ENCODE results near the gene AK3. TPM values are rescaled to one million over a fixed set of nuclear protein-coding genes. Genes with fewer than 3 reads are reported as not detected.

The AK3 gene
- total RNA-seq, 4 donors from 2014 or later, result 89.6 to 184 (median 109) TPM

DNA sequence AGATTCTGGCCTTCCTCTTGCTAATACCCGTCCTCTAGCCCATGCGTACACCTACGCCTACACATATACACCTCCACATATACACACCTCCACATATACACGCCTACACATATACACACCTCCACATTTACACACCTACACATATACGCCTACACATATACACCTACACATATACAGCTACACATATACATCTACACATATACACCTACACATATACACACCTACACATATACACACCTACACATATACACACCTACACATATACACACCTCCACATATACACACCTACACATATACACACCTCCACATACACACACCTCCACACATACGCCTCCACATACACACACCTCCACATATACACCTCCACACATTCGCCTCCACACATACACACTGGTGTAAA is 27.2 kb downstream of the AK3 start:
- TF ChIP-seq, protein P1, sequence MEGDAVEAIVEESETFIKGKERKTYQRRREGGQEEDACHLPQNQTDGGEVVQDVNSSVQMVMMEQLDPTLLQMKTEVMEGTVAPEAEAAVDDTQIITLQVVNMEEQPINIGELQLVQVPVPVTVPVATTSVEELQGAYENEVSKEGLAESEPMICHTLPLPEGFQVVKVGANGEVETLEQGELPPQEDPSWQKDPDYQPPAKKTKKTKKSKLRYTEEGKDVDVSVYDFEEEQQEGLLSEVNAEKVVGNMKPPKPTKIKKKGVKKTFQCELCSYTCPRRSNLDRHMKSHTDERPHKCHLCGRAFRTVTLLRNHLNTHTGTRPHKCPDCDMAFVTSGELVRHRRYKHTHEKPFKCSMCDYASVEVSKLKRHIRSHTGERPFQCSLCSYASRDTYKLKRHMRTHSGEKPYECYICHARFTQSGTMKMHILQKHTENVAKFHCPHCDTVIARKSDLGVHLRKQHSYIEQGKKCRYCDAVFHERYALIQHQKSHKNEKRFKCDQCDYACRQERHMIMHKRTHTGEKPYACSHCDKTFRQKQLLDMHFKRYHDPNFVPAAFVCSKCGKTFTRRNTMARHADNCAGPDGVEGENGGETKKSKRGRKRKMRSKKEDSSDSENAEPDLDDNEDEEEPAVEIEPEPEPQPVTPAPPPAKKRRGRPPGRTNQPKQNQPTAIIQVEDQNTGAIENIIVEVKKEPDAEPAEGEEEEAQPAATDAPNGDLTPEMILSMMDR (IDR thresholded peaks at IDR 0.05; ENCODE audit: low read depth), result no peak

DNA sequence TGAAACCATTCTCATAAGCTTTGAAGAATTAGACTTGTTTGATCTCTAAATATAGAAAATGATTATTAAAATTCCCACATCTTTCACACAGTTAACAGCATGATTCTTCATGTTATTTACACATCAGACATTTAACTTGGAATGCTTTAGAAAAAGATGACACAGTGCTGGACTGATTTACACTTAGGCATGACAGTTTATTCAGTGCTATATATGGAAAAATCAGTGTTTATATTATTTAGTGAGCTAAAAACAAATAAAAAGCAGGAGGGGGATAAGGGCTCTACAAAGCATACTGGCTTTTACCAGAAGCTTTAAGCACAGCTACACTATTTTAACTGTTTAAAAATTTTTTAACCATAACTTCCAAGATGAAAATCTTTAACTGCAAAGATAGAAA is 31.6 kb downstream of the AK3 start:
- TF ChIP-seq, protein P1 (IDR thresholded peaks at IDR 0.05; ENCODE audit: low read depth), result no peak

DNA sequence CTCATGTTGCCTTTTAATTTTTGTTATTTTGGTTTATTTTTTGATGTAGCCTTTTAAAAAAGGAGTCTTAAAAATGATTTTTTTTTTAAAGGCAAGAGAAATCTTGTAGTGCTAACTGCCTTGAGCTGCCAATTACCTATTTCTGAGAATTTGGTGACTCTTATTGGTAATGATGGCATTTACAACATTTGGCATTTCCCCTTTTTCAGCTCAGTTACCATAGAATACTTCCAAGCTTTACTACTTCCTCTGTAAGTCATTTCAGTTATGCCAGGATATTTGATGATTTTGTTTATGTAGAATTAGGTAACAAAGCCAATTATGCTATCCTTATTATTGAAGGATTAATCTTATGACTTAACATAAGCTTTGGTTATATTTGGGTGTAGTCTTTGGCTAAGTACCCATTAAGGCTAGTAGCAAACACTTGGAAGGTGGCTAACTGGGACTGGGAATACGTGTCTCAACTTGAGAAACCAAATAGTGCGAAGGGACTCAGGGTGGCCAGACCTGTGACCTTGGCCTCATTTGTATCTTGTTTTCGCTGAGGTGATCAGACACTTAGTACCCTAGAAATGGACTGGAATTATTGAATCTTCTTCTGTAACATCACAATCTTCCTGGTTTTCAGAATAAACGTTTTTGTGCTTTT is 33.9 kb downstream of the AK3 start:
- TF ChIP-seq, protein P1 (IDR thresholded peaks at IDR 0.05; ENCODE audit: low read depth), result no peak

DNA sequence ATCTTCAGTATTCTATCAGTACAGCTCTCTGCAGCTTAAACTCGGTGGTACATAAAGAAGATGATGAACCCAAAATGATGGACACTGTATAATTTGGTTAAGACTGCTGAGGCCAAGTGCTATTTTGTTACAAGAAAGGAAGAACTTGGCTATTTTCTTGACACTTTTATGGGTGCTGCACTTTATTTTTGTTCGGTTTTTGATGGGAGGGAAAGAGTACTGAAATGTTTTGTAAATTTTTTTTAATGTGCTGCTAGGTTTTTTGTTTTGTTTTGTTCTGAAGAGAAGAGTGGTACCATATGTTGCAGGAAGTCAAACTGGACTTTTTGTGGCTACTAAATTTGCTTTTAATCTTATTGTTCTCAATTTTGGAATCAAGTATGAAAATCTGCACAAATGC is 35.0 kb downstream of the AK3 start:
- TF ChIP-seq, protein P1 (IDR thresholded peaks at IDR 0.05; ENCODE audit: low read depth), result no peak

DNA sequence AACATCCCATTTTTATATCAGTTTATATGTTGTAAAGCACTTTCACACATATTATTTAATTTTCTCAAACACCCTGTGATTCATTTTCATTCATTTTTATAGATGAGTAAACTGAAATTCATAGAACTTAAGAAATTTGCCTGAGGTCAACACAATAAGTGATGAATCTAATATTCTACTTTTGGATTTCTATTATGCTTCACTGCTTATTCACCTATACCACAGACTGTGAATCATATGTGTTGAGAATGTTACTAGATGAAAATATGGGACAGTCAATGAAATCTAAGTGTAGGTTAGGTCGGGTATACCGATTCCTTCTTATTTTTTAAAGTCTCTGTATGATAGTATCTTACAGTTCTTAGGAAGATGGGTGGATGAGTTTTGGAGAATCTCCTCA is 36.9 kb downstream of the AK3 start:
- TF ChIP-seq, protein P1 (IDR thresholded peaks at IDR 0.05; ENCODE audit: low read depth), result no peak

DNA sequence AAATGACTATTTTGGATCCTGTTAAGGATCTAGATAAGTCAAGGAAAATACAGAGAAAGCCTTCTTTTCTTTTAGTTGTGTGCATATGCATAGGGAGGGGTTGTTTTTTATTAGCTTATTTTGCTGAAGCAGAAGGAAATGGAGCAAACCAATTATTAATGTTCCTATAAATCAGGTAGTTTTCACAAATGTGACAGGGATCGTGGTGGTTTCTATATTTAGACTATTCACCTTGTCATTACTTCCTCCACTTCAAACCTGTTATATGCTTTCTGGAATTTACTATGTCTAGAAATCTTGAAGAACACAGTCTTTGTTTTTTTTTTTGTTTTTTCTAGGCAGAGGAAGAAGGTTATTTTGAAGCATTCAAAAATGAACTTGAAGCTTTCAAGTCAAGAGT is 39.5 kb downstream of the AK3 start:
- TF ChIP-seq, protein P1 (IDR thresholded peaks at IDR 0.05; ENCODE audit: low read depth), result no peak

DNA sequence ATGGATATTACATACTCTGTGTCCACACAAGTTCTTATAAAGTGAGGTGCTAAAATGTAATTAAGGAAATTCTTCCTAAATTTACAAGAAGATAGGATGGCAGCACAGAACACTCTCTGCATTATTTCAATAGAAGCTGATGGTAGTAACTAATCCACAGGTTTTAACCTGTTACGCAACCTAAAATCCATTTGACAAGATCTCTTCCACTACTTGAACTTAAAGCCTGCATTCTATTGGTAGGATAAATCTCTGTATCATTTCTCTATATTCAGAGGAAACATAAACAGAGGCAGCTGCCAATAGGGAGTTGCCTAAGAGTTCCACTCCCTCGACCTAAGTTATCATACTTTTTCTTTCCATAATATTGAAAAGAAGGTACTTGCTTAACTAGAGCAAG is 40.1 kb downstream of the AK3 start:
- TF ChIP-seq, protein P1 (IDR thresholded peaks at IDR 0.05; ENCODE audit: low read depth), result no peak
